Measurements from ENCODE around the gene IMP4. TPM values are rescaled to one million over a fixed set of nuclear protein-coding genes. Genes with fewer than 3 reads are reported as not detected.

The IMP4 gene
- total and polyA plus RNA-seq, 2 experiments from 2014 or later, result 52.4 to 56.4 TPM

DNA sequence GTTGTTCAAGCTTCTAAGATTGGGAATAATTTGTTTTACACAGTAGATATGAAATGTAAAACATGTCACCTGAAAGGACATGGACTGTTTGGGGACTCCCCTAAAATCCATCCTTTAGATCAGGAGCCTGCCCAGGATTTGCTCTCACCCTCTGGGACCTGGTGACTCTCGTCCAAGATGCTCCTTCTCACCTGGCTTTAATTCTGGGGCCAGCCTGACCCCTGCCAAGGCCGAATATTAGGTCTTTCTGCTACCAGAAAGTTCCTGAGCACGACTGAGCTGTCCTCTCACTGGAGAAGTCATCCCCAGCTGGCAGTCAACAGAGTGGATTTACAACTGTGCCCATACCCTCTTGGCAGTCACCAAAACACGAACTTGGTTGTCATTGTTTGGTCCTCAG is 38.4 kb downstream of the IMP4 start:
- H3K9me2 ChIP-seq (replicated peaks; ENCODE audit: insufficient read depth), result no peaks in the 10 kb centered on the region
- TF ChIP-seq EZH2phosphoT487 (IDR thresholded peaks at IDR 0.05; ENCODE audit: low read depth, severe bottlenecking, unreplicated experiment), result no peak
- TF ChIP-seq, protein P1, sequence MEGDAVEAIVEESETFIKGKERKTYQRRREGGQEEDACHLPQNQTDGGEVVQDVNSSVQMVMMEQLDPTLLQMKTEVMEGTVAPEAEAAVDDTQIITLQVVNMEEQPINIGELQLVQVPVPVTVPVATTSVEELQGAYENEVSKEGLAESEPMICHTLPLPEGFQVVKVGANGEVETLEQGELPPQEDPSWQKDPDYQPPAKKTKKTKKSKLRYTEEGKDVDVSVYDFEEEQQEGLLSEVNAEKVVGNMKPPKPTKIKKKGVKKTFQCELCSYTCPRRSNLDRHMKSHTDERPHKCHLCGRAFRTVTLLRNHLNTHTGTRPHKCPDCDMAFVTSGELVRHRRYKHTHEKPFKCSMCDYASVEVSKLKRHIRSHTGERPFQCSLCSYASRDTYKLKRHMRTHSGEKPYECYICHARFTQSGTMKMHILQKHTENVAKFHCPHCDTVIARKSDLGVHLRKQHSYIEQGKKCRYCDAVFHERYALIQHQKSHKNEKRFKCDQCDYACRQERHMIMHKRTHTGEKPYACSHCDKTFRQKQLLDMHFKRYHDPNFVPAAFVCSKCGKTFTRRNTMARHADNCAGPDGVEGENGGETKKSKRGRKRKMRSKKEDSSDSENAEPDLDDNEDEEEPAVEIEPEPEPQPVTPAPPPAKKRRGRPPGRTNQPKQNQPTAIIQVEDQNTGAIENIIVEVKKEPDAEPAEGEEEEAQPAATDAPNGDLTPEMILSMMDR (IDR thresholded peaks at IDR 0.05; ENCODE audit: poor library complexity), result no peak
- TF ChIP-seq EZH2 (IDR thresholded peaks at IDR 0.05; ENCODE audit: borderline replicate concordance), result no peak
- H3K27me3 ChIP-seq, result no peaks in the 10 kb centered on the region
- H3K4me1 ChIP-seq (ENCODE audit: insufficient read depth), result no peaks in the 10 kb centered on the region
- no peak overlapping the region for H3K4me2 ChIP-seq
- WGBS (ENCODE audit: low lambda C conversion rate, missing lambda C conversion rate), result 87% methylated on average over 4 of the region's 4 CpGs
- no peaks in the 10 kb centered on the region for H3K36me3 ChIP-seq (replicated peaks; ENCODE audit: insufficient read depth, low read depth)
- H2AFZ ChIP-seq, result no peak overlapping the region
- no peaks in the 10 kb centered on the region for H3K79me2 ChIP-seq
- H4K20me1 ChIP-seq (ENCODE audit: insufficient read depth, poor library complexity, severe bottlenecking), result no peaks in the 10 kb centered on the region
- no peak overlapping the region for H3K4me3 ChIP-seq
- DNase-seq (ENCODE audit: low spot score), result no peak
- H3K9me3 ChIP-seq (ENCODE audit: low read depth), result no peaks in the 10 kb centered on the region
- no peak overlapping the region for H3K27ac ChIP-seq

DNA sequence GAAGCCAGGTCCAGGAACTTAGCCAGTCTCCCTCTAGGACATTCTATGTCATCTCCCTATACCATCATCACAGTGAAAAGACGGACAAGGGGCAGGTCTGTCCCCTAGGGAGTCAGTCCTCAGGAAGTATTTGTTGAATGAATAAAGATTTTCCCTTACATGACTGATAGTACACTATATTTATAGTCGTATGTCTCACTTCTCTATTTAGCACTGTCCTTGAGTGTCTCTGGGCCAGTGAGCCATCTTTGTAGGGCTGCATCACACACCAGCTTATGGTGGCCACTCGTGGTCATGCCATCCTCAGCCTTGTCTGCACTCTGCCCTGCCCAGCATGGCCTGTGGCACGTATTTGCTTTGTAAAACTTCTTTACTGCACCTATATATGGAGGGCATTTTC is 38.9 kb downstream of the IMP4 start:
- 96% methylated on average over 4 of the region's 4 CpGs for WGBS (ENCODE audit: low lambda C conversion rate, missing lambda C conversion rate)
- TF ChIP-seq EZH2phosphoT487 (IDR thresholded peaks at IDR 0.05; ENCODE audit: low read depth, severe bottlenecking, unreplicated experiment) (no peak), EZH2 (IDR thresholded peaks at IDR 0.05; ENCODE audit: borderline replicate concordance) (no peak)
- TF ChIP-seq, protein P1 (IDR thresholded peaks at IDR 0.05; ENCODE audit: poor library complexity), result no peak
- Histone ChIP-seq H3K9me2 (replicated peaks; ENCODE audit: insufficient read depth) (no peaks in the 10 kb centered on the region), H3K9me3 (ENCODE audit: low read depth) (no peaks in the 10 kb centered on the region), H3K36me3 (replicated peaks; ENCODE audit: insufficient read depth, low read depth) (no peaks in the 10 kb centered on the region), H4K20me1 (ENCODE audit: insufficient read depth, poor library complexity, severe bottlenecking) (no peaks in the 10 kb centered on the region), H3K27me3 (no peaks in the 10 kb centered on the region), H3K4me3 (no peak overlapping the region), H2AFZ (no peak overlapping the region), H3K4me2 (no peak overlapping the region), H3K27ac (no peak overlapping the region), H3K79me2 (no peaks in the 10 kb centered on the region), H3K4me1 (ENCODE audit: insufficient read depth) (no peaks in the 10 kb centered on the region)
- no peak for DNase-seq (ENCODE audit: low spot score)

DNA sequence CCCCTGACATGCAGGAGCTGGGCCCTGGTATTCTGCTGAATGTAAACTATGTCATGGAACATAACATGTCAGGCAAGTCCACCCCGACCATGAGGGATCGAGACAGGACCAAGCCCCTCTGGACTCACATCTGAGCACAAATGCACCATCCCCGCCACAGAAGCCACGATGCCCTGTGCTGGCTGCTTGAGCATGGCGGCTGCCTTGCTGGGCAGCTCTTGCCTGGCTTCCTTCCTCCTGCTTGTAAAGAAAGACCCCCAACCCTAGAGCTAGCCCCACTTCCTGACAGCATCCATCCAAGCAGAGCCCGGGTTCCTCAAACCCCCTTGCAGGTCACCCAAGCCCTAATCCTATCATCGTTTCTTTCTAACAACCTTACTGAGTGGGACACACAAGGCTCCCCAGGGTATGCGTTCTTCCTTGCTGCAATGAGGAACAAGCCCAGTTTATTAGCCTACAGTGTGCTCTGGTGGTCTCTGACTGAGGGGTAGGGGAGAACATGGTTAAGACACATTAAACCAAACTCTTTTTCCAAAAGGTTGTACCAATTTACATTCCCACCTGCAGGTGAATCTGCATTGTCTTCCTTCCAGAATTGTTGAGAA is 39.7 kb downstream of the IMP4 start:
- no peak for DNase-seq (ENCODE audit: low spot score)
- no peaks in the 10 kb centered on the region for H3K36me3 ChIP-seq (replicated peaks; ENCODE audit: insufficient read depth, low read depth)
- WGBS (ENCODE audit: low lambda C conversion rate, missing lambda C conversion rate), result 98% methylated on average over 8 of the region's 8 CpGs
- no peaks in the 10 kb centered on the region for H3K9me2 ChIP-seq (replicated peaks; ENCODE audit: insufficient read depth)
- no peaks in the 10 kb centered on the region for H4K20me1 ChIP-seq (ENCODE audit: insufficient read depth, poor library complexity, severe bottlenecking)
- TF ChIP-seq EZH2 (IDR thresholded peaks at IDR 0.05; ENCODE audit: borderline replicate concordance) (no peak), EZH2phosphoT487 (IDR thresholded peaks at IDR 0.05; ENCODE audit: low read depth, severe bottlenecking, unreplicated experiment) (no peak)
- TF ChIP-seq, protein P1 (IDR thresholded peaks at IDR 0.05; ENCODE audit: poor library complexity), result no peak
- H3K27me3 ChIP-seq, result no peaks in the 10 kb centered on the region
- H2AFZ ChIP-seq, result no peak overlapping the region
- no peak overlapping the region for H3K4me3 ChIP-seq
- no peak overlapping the region for H3K4me2 ChIP-seq
- H3K4me1 ChIP-seq (ENCODE audit: insufficient read depth), result no peaks in the 10 kb centered on the region
- no peak overlapping the region for H3K27ac ChIP-seq
- H3K9me3 ChIP-seq (ENCODE audit: low read depth), result no peaks in the 10 kb centered on the region
- no peaks in the 10 kb centered on the region for H3K79me2 ChIP-seq

All from hepatocyte (in vitro differentiated cells).